ENCODE data around the gene SYT9. TPM values are rescaled to one million over a fixed set of nuclear protein-coding genes. Genes with fewer than 3 reads are reported as not detected.

Gene SYT9
- total and polyA plus RNA-seq, 9 of the 15 experiments (the other 6 are each of a cell fraction or from before 2014, with no cell fraction given) = 0.01 TPM; not detected in 8

DNA sequence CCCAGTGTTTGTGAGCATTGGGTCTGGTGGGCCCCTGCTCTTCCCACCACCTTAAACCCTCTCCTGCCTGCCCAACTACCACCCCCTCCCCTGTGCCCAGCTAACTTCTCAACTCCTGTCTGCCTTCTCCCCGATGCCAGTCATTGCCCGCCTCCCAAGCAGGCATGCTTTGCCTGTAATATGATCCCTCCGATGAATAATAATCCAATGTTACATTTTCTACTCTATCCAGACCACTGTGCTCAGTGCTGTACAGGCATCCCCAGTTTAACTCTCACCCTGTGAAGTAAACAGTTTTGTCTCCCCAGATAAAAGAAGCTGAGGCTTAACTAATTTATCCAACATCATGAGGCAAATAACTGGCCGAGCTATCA is 198.1 kb downstream of the SYT9 start:
- Histone ChIP-seq H3K4me2 (ENCODE audit: insufficient read depth, low read length) (no peak overlapping the region), H3K9me1 (ENCODE audit: control insufficient read depth, insufficient read depth, low read length) (no peaks in the 10 kb centered on the region), H3K36me3 (ENCODE audit: control insufficient read depth, insufficient read depth, low read length) (no peaks in the 10 kb centered on the region), H4K20me1 (replicated peaks; ENCODE audit: control insufficient read depth, insufficient read depth, low read length) (no peaks in the 10 kb centered on the region), H3K79me2 (ENCODE audit: control insufficient read depth, insufficient read depth, low read length) (no peaks in the 10 kb centered on the region), H3K9me3 (replicated peaks; ENCODE audit: control insufficient read depth, insufficient read depth, low read depth, low read length) (no peaks in the 10 kb centered on the region), H3K27me3 (ENCODE audit: control insufficient read depth in 2 of 2, insufficient read depth in 2 of 2, low read length in 2 of 2) (peaks cover 0 to 8% of the 10 kb centered on the region in 2 experiments; a peak in 3 of 5 replicates), H3K4me3 (no peak overlapping the region), H3K4me1 (replicated peaks in 1 of 2; ENCODE audit: control insufficient read depth in 2 of 2, insufficient read depth in 2 of 2, low read length in 2 of 2) (no peaks in the 10 kb centered on the region), H3K27ac (ENCODE audit: extremely low read depth, low read depth, low read length) (no peak overlapping the region), H3K9ac (ENCODE audit: insufficient read depth in 1 of 2, low read depth in 2 of 2, low read length in 2 of 2) (no peak overlapping the region), H2AFZ (ENCODE audit: low read depth, low read length) (no peak overlapping the region)
- WGBS (ENCODE audit: insufficient coverage, low coverage, missing lambda C conversion rate) = 0% methylated on average over 4 of the region's 4 CpGs
- POLR2A ChIA-PET = no interaction called here
- FAIRE-seq (no peak), ATAC-seq (no peak), DNase-seq (ENCODE audit: extremely low read depth in 1 of 4, low spot score in 3 of 4) (no peak)
- TF ChIP-seq RFX5 (IDR thresholded peaks at IDR 0.05; ENCODE audit: low read depth, low read length) = no peak
- no peak for TF ChIP-seq TEAD4 (IDR thresholded peaks at IDR 0.05; ENCODE audit: low read length)
- no peak for TF ChIP-seq TEAD4 (CRISPR knock-in tag; IDR thresholded peaks at IDR 0.05; ENCODE audit: borderline replicate concordance)
- TF ChIP-seq KDM4B (IDR thresholded peaks at IDR 0.05; ENCODE audit: borderline replicate concordance in 2 of 2, low read depth in 1 of 2) = no peak
- TF ChIP-seq FOXP1 (CRISPR knock-in tag; IDR thresholded peaks at IDR 0.05) = no peak
- intact Hi-C loops (cut with micrococcal nuclease) = no loop called here
- CTCF ChIA-PET (ENCODE audit: low intra/inter-chr PET ratio) = no interaction called here
- BruUV-seq (replicated peaks) = no TSS peak
- in situ Hi-C loops (cut with MboI) = loop anchor here (10.0 kb wide), 1 partner anchor 355 kb away; no protein-coding TSS in a partner anchor

DNA sequence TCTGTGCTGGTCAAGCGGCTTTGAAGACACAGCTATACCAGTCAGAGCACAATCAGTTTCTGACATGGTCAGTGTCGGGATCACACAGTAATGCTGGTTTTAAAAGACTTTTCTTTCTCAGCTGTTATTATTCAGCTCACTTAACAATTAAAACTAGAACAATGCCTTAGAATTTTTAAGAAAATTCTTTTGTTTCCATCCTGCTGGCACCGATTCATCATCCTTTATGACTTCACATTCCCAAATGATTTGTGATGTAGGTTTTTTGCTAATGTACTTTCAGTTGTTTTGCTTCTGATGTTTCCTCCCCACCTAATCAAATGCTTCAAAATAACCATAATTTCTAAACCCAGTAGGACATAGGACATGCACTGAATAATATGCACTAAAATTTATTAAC is 199.1 kb downstream of the SYT9 start:
- H3K27me3 ChIP-seq (ENCODE audit: control insufficient read depth in 2 of 2, insufficient read depth in 2 of 2, low read length in 2 of 2) = peaks cover 0 to 8% of the 10 kb centered on the region in 2 experiments; a peak in 3 of 5 replicates
- in situ Hi-C loops (cut with MboI) = no loop called here
- H3K4me1 ChIP-seq (replicated peaks in 1 of 2; ENCODE audit: control insufficient read depth in 2 of 2, insufficient read depth in 2 of 2, low read length in 2 of 2) = no peaks in the 10 kb centered on the region
- H3K4me2 ChIP-seq (ENCODE audit: insufficient read depth, low read length) = no peak overlapping the region
- 0% methylated on average over 3 of the region's 3 CpGs for WGBS (ENCODE audit: insufficient coverage, low coverage, missing lambda C conversion rate)
- H3K9me3 ChIP-seq (replicated peaks; ENCODE audit: control insufficient read depth, insufficient read depth, low read depth, low read length) = no peaks in the 10 kb centered on the region
- ChIA-PET CTCF (ENCODE audit: low intra/inter-chr PET ratio) (no interaction called here), POLR2A (no interaction called here)
- no peak overlapping the region for H3K27ac ChIP-seq (ENCODE audit: extremely low read depth, low read depth, low read length)
- H3K36me3 ChIP-seq (ENCODE audit: control insufficient read depth, insufficient read depth, low read length) = no peaks in the 10 kb centered on the region
- no peak overlapping the region for H2AFZ ChIP-seq (ENCODE audit: low read depth, low read length)
- ATAC-seq (no peak), FAIRE-seq (no peak), DNase-seq (ENCODE audit: extremely low read depth in 1 of 4, low spot score in 3 of 4) (no peak)
- H3K4me3 ChIP-seq = no peak overlapping the region
- no peaks in the 10 kb centered on the region for H3K9me1 ChIP-seq (ENCODE audit: control insufficient read depth, insufficient read depth, low read length)
- TF ChIP-seq ZNF311 (CRISPR knock-in tag; IDR thresholded peaks at IDR 0.05) (no peak), ZNF586 (CRISPR knock-in tag; conservative IDR thresholded peaks at IDR 0.05) (no peak), ZNF778 (CRISPR knock-in tag; IDR thresholded peaks at IDR 0.05) (no peak), RFX1 (IDR thresholded peaks at IDR 0.05) (no peak), TAF1 (IDR thresholded peaks at IDR 0.05; ENCODE audit: control insufficient read depth, extremely low read depth, insufficient read depth, low read length, severe bottlenecking) (no peak), MEIS2 (IDR thresholded peaks at IDR 0.05; ENCODE audit: partially characterized antibody) (no peak)
- H4K20me1 ChIP-seq (replicated peaks; ENCODE audit: control insufficient read depth, insufficient read depth, low read length) = no peaks in the 10 kb centered on the region
- intact Hi-C loops (cut with micrococcal nuclease) = no loop called here
- no TSS peak for BruUV-seq (replicated peaks)
- no peaks in the 10 kb centered on the region for H3K79me2 ChIP-seq (ENCODE audit: control insufficient read depth, insufficient read depth, low read length)
- H3K9ac ChIP-seq (ENCODE audit: insufficient read depth in 1 of 2, low read depth in 2 of 2, low read length in 2 of 2) = no peak overlapping the region
